Caco-2 (cell line): ENCODE results near the gene TPRG1L. TPM values are rescaled to one million over a fixed set of nuclear protein-coding genes. Genes with fewer than 3 reads are reported as not detected.

Experiments
- BruUV-seq: library from RNA; stranded (reverse); fragments of 400-500 nt; replicated peaks from 2 replicates; lab custom pipeline; 2021; lab: Mats Ljungman, UMichigan
- CTCF ChIA-PET: fragments of 300-600 bp; sonication (Branson Sonifier 250); formaldehyde crosslinking; loops from one replicate; lab custom pipeline; 2022; ENCODE audit warnings: antibody characterized with exemption; lab: Charles Lee
- POLR2A ChIA-PET: fragments of 300-600 bp; sonication (Branson Sonifier 250); formaldehyde crosslinking; loops from one replicate; lab custom pipeline; 2022; ENCODE audit warnings: antibody characterized with exemption; lab: Charles Lee
- DNase-seq, 2 experiments: peaks; one replicate each; pipeline versions ENCODE4 v3.0.0 to v3.0.0-alpha.2; 2020 to 2022
- H3K27me3 ChIP-seq: replicated peaks from 2 replicates; pipeline ENCODE4 v1.6.0; 2011; ENCODE audit warnings: low read length; ENCODE audit not compliant: control insufficient read depth, insufficient read depth
- H3K36me3 ChIP-seq: 2 replicates; pipeline ENCODE4 v1.5.1; 2011; ENCODE audit warnings: low read length; ENCODE audit not compliant: control insufficient read depth, insufficient read depth
- H3K4me1 ChIP-seq: fragments of 250-450 bp; sonication (Bioruptor Pico); 2 replicates; pipeline ENCODE4 v1.5.1; 2020; ENCODE audit warnings: mild to moderate bottlenecking
- H3K4me3 ChIP-seq: 2 replicates; pipeline ENCODE4 v1.5.1; 2011; ENCODE audit warnings: low read depth, mild to moderate bottlenecking, control low read depth, low read length
- H3K9me3 ChIP-seq: fragments of 250-450 bp; sonication (Bioruptor Pico); 2 replicates; pipeline ENCODE4 v1.5.1; 2020; ENCODE audit warnings: mild to moderate bottlenecking, moderate library complexity
- H3K27ac Mint-ChIP-seq: one replicate; pipeline ENCODE4 v1.8.0; 2022; ENCODE audit warnings: mixed read lengths; ENCODE audit not compliant: unreplicated experiment
- H3K27me3 Mint-ChIP-seq: one replicate; pipeline ENCODE4 v1.8.0; 2022; ENCODE audit warnings: mixed read lengths; ENCODE audit not compliant: insufficient read depth, unreplicated experiment
- H3K36me3 Mint-ChIP-seq: one replicate; pipeline ENCODE4 v1.8.0; 2022; ENCODE audit warnings: mild to moderate bottlenecking, mixed read lengths; ENCODE audit not compliant: insufficient read depth, unreplicated experiment
- H3K4me1 Mint-ChIP-seq: one replicate; pipeline ENCODE4 v1.8.0; 2022; ENCODE audit warnings: low read depth, mixed read lengths; ENCODE audit not compliant: unreplicated experiment
- H3K4me3 Mint-ChIP-seq: one replicate; pipeline ENCODE4 v1.8.0; 2022; ENCODE audit warnings: mild to moderate bottlenecking, moderate library complexity, mixed read lengths; ENCODE audit not compliant: unreplicated experiment
- H3K9me3 Mint-ChIP-seq: one replicate; pipeline ENCODE4 v1.8.0; 2022; ENCODE audit warnings: mixed read lengths; ENCODE audit not compliant: unreplicated experiment
- intact Hi-C: fragments of 100-400 bp; cut with micrococcal nuclease; formaldehyde crosslinking; loops from one replicate; pipeline ENCODE4 v1.10.0; 2022; ENCODE audit not compliant: unreplicated experiment
- total RNA-seq: library from RNA; stranded (reverse); gene quantifications from 2 replicates; pipeline ENCODE4 v1.2.3, GENCODE V29; 2022
- TF ChIP-seq, protein P1 (sequence below), 2 experiments: fragments of 200-600 bp in 1 of 2; IDR thresholded peaks; 1 replicate in 1 of 2; 2 replicates in 1 of 2; pipeline versions ENCODE4 v1.5.1 to v1.8.0; 2011 to 2022; ENCODE audit warnings: antibody characterized with exemption in 1 of 2, control low read depth in 1 of 2, inconsistent platforms in 1 of 2, low read depth in 1 of 2, low read length in 1 of 2, mild to moderate bottlenecking in 1 of 2, moderate library complexity in 1 of 2; ENCODE audit not compliant: insufficient read depth in 1 of 2, severe bottlenecking in 1 of 2, unreplicated experiment in 1 of 2

TPRG1L gene
- total RNA-seq, 1 experiment from 2014 or later, result 43.9 TPM

DNA sequence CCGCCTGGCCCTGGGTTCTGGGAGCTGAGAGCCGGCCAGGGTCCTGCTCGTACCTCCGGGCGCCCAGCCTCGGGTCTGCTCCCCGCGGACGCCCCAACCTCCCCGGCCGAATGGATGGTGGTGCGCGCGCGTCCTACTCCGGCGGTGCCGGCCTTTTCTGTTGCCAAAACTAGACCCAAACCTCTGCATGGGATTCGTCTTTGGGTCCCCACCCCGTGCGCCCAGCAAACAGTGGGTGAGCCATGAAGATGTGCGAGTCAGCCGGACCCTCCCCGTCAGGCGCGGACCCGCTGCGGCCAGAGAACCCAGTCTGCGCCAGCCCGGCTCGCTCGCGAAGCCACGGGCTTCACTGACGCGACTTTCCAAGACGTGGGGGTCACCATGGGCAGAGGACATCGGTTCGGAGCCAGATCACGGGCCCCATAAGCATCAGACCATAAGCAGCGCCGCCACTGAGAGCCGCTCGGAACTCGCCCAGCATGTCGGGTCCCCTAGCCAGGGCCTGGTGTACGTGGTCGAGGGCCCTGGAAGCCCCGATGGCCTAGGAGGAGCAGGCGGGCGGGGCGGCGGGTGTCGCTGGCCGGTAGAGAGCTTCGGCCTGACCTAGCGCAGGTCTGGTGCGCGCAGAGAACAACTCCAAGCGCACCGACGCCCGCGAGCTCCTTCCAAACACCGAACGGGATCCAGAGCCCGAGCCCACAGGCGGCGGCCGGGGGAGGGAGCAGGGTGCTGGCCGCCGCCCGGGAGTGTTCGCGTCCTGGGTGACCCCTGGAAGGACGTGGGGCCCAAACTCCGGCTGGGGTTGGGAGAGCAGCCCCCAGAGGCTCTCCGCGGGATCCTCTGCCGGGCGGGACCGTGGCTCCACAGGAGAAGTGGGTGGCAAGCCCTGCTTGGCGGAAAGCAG lies 26.5 kb downstream of the TPRG1L start:
- CTCF ChIA-PET, result no interaction called here

DNA sequence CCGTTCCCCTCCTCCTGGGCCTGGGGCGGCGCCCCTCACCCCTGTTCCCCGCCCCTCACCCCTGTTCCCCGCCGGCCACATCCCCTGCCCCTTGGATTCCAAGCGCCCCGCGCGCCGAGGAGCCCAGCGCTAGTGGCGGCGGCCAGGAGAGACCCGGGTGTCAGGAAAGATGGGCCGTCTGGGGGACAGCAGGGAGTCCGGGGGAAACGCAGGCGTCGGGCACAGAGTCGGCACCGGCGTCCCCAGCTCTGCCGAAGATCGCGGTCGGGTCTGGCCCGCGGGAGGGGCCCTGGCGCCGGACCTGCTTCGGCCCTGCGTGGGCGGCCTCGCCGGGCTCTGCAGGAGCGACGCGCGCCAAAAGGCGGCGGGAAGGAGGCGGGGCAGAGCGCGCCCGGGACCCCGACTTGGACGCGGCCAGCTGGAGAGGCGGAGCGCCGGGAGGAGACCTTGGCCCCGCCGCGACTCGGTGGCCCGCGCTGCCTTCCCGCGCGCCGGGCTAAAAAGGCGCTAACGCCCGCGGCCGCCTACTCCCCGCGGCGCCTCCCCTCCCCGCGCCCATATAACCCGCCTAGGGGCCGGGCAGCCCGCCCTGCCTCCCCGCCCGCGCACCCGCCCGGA lies 27.2 kb downstream of the TPRG1L start, which contains the start of gene TP73:
Gene TP73, plus strand, starts transcription at position 587 of the 618 bp plus-strand sequence. CDS start 29,850 bp downstream, outside the sequence.
- no peaks in the 10 kb centered on the region for H3K9me3 Mint-ChIP-seq
- BruUV-seq, result no TSS peak
- DNase-seq, result peak; percentile 64 to 67
- H3K4me3 Mint-ChIP-seq, result peak within 1 kb of the TSS; percentile 62
- peaks cover 9% of the 10 kb centered on the region; the same call in 1 of the 2 replicates for H3K4me1 ChIP-seq
- H3K4me3 ChIP-seq, result peak within 1 kb of the TSS; percentile 84
- H3K9me3 ChIP-seq, result no peaks in the 10 kb centered on the region
- H3K27me3 ChIP-seq, result no peaks in the 10 kb centered on the region
- ChIA-PET CTCF (interaction anchor here (2.2 kb wide), 1 partner anchor 33 kb away, joined by 5 read pairs; no protein-coding TSS in a partner anchor), POLR2A (no interaction called here)
- H3K36me3 ChIP-seq, result no peaks in the 10 kb centered on the region
- intact Hi-C loops, result no loop called here
- H3K27me3 Mint-ChIP-seq, result no peaks in the 10 kb centered on the region
- no peaks in the 10 kb centered on the region for H3K4me1 Mint-ChIP-seq
- H3K27ac Mint-ChIP-seq, result no peak within 1 kb of the TSS
- peaks cover 5% of the 10 kb centered on the region for H3K36me3 Mint-ChIP-seq
- TF ChIP-seq, protein P1, sequence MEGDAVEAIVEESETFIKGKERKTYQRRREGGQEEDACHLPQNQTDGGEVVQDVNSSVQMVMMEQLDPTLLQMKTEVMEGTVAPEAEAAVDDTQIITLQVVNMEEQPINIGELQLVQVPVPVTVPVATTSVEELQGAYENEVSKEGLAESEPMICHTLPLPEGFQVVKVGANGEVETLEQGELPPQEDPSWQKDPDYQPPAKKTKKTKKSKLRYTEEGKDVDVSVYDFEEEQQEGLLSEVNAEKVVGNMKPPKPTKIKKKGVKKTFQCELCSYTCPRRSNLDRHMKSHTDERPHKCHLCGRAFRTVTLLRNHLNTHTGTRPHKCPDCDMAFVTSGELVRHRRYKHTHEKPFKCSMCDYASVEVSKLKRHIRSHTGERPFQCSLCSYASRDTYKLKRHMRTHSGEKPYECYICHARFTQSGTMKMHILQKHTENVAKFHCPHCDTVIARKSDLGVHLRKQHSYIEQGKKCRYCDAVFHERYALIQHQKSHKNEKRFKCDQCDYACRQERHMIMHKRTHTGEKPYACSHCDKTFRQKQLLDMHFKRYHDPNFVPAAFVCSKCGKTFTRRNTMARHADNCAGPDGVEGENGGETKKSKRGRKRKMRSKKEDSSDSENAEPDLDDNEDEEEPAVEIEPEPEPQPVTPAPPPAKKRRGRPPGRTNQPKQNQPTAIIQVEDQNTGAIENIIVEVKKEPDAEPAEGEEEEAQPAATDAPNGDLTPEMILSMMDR (IDR thresholded peaks at IDR 0.05; ENCODE audit: insufficient read depth in 1 of 2, low read depth in 1 of 2, low read length in 1 of 2, severe bottlenecking in 1 of 2, unreplicated experiment in 1 of 2), result no peak

More for the DNA sequence above, 26.5 kb downstream of the TPRG1L start:
- no peaks in the 10 kb centered on the region for H3K27me3 ChIP-seq
- peaks cover 5% of the 10 kb centered on the region for H3K36me3 Mint-ChIP-seq
- H3K4me3 Mint-ChIP-seq, result peak overlapping the region; percentile 62
- H3K27ac Mint-ChIP-seq, result no peak overlapping the region
- H3K9me3 Mint-ChIP-seq, result no peaks in the 10 kb centered on the region
- H3K4me1 Mint-ChIP-seq, result no peaks in the 10 kb centered on the region
- no peaks in the 10 kb centered on the region for H3K9me3 ChIP-seq
- H3K4me3 ChIP-seq, result peak overlapping the region; percentile 84
- peaks cover 9% of the 10 kb centered on the region; the same call in 1 of the 2 replicates for H3K4me1 ChIP-seq
- no TSS peak for BruUV-seq
- H3K27me3 Mint-ChIP-seq, result no peaks in the 10 kb centered on the region
- no peaks in the 10 kb centered on the region for H3K36me3 ChIP-seq
- TF ChIP-seq, protein P1 (IDR thresholded peaks at IDR 0.05; ENCODE audit: insufficient read depth in 1 of 2, low read depth in 1 of 2, low read length in 1 of 2, severe bottlenecking in 1 of 2, unreplicated experiment in 1 of 2), result no peak
- DNase-seq, result no peak
- POLR2A ChIA-PET, result no interaction called here
- intact Hi-C loops, result no loop called here
